Heart left ventricle (tissue), 13 donors: ENCODE data around the gene P2RY14.

ENCODE experiments used
- CTCF ChIP-seq, 12 donors: fragments of 200-600 bp; sonication (generic) in 4 of 12; IDR thresholded peaks; one replicate each; pipeline versions ENCODE4 v1.5.0 to v1.8.0; 2018 to 2022; ENCODE audit warnings: antibody characterized with exemption in 12 of 12, mild to moderate bottlenecking in 5 of 12
- POLR2A ChIP-seq, 2 donors: fragments of 450-650 bp; IDR thresholded peaks; one replicate each; pipeline ENCODE4 v1.6.1; 2017; ENCODE audit warnings: antibody characterized with exemption in 2 of 2, mild to moderate bottlenecking in 2 of 2, moderate library complexity in 2 of 2
- donor health status: ischemic (EF 13 %, LVEDD 7.1; RV severe dilation, severe dysfunction).
- donor health status: DM: no; HTN: yes; CAD: no.
- donor health status: DM: no; HTN: no; CAD: no.
- donor health status: ischemic (EF 25% LVEDD 6.9; RV normal size, moderate dysfunction).
- donor health status: ischemic (EF 25% LVEDD 5.7; RV mildly dilated, moderate dysfunction).
- donor health status: ischemic (EF 35%, LVEDD 5.7; RV mildly dilated, moderate dysfunction).
- donor health status: nonischemic (EF 11% LVEDD 7.7; RV severe dilation, severe dysfunction).
- donor health status: DM: yes; HTN: yes; CAD: no.
- donor health status: PGD.
- donor health status: ischemic (EF 29% LVEDD 5.4; RV normal size, mild dysfunction).
- donor health status: nonischemic (EF 23%, LVEDD 6.1; RV moderate dilation, normal function).

- TF ChIP-seq CTCF (IDR thresholded peaks at IDR 0.05) (no peak), POLR2A (IDR thresholded peaks at IDR 0.05) (no peak)
These were observed 72.9 kb downstream of the P2RY14 start for GRCh38 chr3:151205482-151205881.
